ENCODE measurements around the gene ARHGAP4.

The ARHGAP4 gene

DNA sequence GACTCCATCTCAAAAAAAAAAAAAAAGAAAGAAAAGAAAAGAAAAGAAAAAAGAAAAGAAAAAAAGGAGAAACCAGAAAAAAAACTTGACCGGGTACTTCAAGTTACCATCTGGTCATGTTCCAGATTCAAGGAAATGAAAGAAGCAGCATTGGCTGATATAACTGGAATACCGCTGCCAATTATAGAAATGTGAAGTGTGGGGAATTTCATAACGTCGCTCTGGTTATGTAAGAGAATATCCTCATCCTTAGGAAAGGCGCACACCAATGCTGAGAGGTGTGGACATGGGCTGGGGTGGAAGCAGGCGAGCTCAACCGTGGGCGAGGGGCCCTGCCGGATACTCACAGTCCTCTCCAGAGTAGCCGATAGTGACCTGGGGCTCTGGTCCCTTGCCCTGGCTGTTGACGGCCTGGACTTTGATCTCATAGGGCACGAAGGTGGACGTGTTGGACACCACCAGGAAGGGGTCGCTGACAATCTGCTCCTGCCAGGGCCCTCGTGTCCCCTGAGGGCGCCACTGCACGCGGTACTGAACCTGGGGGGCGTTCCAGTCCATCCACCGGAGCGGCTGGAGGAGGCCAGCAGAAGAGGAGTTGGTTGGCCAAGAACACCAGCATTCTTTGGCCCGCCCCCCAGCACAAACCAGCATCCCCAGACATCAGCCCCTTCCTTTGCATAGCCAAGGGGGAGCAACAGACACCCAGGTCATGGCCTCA is 59.6 kb downstream of the ARHGAP4 start:
- DNase-seq (ENCODE audit: low read depth): no peak

DNA sequence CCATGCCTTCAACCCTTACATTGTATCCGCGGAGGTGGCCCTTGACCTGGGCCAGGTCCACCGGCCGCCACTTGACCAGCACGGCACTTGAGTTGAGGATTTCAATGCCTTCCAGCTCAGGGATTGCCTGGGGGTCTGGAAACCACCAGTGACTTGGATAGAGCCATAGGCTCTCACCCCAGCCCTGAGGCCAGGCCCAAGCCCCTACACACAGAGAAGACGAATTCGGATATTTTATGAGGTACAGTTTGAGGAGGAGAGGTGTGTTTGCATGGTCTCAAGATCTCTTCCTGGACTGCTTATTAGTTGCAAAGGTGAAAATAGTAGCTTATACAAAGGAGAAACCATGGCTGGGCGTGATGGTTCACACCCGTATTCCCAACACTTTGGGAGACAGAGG is 60.4 kb downstream of the ARHGAP4 start:
- no peak for DNase-seq (ENCODE audit: low read depth)

DNA sequence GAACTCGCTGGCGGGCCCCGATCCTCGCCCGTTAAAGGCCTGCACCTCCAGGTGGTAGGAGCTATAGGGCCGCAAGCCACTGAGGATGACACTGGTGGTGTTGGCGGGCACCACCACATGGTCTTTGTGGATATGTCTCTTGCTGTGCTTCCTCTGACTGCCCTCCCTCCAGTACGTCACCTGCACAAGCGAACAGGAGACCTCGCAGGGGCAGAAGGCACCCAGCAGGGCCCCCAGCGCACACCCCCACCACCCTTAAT is 60.8 kb downstream of the ARHGAP4 start:
- DNase-seq (ENCODE audit: low read depth): no peak

DNA sequence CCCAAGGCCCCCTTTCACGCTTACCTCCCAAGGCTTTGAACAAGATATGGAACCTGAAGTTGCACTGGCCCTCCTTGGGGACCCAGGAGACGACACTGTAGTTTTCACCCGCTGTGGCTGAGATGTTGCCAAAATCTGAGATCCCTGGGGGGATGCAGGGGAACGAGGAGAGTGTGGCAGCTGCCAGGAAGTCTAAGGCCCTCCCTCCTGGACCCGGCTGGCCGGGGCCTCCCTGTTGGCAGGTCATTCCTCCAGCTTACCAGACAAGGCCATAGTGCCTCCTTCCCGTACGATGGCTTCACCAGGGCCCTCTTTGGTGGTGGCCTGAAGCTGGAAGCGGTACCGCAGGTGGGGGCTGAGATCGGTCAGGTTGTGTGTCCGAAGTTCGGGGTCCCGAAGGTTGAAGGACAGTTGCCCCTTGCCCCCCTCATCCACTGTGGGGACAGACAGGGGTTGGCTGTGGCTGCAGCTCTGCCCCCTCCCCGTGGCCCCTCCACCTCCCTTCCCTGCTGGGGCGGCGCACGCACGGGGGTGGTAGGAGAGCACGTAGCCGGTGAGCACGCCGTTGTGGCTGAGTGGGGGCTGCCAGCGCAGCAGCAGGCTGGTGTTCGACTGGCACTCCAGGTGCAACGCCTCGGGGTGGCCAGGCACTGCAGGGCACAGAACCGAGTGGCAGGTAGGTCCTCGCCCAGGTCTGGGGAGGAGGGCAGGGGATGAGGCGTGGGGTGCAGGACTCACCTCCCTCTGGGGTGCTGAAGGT is 61.3 kb downstream of the ARHGAP4 start:
- no peak for DNase-seq (ENCODE audit: low read depth)

DNA sequence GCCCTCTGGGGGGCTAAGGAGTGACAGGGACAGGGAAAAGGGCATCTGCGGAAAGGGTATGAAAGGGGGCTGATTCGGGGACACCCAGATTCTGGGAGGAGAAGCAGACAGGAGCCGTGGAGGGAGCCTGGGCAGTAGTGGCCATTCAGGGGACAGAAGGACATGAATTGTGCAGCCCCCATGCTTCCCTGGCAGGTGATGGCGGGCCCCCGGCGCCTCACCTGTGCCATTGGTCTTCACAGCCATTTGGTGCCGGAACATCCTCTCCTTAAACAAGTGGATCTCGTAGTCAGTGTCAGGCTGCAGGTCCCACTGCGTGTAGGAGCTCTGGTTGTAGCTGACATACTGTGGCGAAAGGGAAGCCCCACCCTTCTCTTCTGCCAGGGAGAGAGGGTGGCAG is 62.0 kb downstream of the ARHGAP4 start:
- no peak for DNase-seq (ENCODE audit: low read depth)

DNA sequence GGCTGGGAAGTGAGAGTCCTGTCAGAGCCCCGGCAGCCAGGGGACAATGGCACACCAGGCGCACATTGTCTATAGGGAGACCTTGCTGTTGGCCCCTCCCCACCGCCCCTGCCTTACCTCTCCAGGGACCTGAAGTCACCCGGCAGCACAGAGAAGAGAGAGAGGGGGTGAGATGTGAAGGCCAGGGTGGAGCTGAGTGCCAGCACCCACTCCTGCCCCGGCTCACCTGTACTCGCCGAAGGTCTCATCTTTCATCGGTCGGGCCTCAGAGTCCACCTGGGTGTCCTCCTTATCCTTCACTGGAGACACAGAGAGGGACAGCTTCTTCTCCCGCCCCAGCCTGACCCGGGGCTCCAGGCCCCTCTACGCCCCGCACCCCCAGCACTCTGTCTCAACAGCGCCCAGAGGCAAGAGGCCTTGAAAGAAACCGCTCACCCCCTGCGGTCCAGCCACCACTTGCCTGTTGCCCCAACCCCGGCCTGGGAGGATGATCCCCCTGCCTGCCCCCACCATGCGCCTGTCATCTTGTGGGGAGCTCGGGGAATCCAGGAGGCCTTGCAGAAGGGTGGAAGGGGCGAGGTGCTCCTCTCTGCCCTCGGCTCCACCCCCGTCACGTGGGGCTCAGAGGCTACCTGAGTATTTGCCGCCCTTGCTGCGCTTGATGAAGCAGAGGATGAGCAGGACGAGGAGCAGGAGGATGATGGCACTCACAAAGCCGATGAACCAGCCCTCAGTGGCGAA is 62.6 kb downstream of the ARHGAP4 start:
- no peak for DNase-seq (ENCODE audit: low read depth)

DNA sequence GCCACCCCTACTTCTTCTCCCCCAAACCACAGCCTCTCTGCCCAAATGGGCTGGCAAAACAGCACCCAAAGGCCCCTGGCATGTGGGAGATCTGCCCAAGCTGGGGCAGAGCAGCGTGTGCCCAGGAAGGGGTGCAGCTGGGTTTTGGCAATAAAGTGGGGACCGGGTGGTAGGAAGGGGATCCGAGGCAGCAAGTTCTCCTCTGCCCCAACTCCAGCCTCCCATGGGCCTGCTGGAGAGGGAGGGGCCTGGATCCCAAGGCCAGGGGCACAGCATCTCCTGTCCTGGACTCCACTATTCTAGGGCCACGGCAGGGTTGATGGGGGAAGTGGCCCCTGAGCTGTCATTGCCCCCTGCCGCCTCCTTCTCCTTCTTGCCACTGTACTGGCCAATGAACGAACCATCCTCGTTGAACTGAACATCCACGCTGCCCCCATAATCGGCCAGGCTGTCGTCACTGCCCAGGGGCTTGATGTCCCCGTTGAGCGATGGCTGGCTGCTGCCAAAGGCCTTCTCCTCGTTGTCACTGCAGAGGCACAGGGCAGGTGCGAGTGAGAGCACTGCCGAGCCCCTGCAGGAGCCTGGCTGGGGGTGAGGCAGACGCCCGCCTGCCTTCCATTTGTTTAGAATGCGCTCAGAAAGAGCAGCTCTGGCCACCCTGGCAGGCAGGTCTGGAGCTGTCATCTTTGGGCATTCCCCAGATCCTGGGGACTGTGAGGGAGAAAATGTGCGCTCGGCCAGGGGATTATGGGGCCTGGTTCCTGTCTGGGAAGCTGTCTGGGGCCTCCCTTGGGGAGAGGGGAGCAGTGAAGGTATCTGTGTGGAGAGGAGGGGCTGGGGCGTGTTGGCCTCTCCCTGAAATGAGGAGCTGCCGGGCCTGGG is 63.5 kb downstream of the ARHGAP4 start:
- no peak for DNase-seq (ENCODE audit: low read depth)

DNA sequence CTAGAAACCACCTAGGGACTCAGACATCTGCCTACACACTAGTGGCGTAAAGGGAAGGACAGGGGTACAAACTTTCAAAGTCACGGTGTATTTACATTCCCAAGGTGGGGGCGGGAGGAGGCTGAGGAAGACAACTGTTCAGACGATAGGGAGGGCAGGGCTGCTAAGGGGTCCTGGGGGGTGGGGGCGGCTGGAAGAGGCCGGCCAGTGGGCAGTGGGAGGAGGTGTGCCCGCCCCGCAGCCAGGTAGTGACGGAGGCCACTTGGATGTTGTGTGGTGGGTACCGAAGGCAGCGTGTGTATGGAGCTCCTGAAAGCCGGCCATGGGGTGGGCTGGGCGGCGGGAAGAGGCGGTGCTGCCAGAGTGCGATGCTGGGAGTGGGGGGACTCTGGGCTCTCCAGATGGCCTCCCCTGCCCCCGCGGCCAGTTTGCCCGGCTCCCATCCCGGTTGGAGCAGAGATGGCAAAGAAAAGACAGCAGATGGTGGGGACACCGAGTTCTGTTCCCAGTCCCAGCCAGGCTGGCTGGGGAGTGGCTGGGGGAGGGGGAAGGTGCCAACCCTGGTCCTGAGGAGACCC is 64.2 kb downstream of the ARHGAP4 start:
- no peak for DNase-seq (ENCODE audit: low read depth)

DNA sequence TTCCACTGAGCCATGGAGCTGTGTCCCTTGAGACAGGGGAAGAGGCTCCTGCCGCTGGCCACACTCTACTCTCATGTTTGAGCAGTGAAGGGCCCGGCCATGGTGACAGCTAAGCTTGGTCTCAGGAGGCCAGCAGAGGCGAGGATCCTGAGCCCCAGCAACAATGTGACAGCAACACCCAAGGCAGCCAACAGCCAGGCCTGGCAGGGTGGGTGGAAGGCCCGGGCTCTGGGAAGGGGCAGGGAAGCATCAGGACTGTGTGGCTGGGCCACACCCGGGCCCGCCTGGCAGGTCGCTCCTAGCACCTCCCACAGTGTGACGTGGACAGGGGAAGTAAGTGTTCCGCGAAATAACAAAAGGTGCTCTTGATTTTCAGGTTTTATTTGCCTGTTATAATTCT is 64.9 kb downstream of the ARHGAP4 start:
- no peak for DNase-seq (ENCODE audit: low read depth)
